ENCODE results near the gene OR51G1.
"Not testable (repeated sequence)": the region's sequence is repeated elsewhere in the genome, so short reads cannot be mapped to it uniquely, and the experiment has no call there.

OR51G1 gene, protein sequence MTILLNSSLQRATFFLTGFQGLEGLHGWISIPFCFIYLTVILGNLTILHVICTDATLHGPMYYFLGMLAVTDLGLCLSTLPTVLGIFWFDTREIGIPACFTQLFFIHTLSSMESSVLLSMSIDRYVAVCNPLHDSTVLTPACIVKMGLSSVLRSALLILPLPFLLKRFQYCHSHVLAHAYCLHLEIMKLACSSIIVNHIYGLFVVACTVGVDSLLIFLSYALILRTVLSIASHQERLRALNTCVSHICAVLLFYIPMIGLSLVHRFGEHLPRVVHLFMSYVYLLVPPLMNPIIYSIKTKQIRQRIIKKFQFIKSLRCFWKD

DNA sequence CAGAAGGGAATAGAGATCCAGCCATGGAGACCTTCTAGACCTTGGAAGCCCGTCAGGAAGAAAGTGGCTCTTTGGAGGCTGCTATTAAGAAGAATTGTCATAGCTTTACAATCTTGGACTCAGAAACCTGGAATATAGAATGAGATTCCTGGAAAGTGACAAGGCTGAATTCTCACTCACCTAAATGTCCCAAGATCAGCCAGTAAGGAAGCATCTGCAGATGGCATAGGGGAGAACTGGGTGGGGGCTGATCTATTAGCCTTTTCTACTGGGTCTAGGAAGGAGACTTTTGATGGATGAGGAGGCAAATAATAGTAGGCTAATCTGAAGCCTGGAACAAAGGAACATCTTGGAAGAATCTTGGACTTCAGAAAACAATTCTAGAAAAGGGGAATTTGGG is at the start of gene OR51G1:
OR51G1 (minus strand) TSS at position 101 of the 400 bp plus-strand sequence; CDS start at position 101, 0 bp downstream.
- DNase-seq = no peak

GRCh38 chr11:4962816-4963215 is 38.7 kb upstream of the OR51G1 start:
- DNase-seq = no peak

DNA sequence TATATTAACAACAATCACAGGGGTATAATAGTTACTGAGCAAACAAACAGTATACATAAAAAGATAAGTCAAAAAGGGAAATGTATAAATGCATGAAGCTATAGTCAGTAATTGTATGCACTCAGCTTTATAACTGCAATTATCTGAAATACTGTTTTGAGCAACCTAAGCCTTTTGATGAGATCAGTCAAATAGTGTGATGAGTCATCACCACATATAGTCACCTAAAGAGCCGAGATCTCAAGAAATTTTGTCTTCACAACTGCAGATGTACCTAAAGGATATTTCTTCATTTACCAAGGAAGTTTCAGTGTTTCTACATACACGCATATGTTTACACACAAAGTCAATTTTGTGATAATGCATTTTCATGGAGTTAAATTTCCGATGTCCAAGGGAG is 36.7 kb upstream of the OR51G1 start:
- DNase-seq = no peak

GRCh38 chr11:4957396-4957795 is 33.3 kb upstream of the OR51G1 start:
- DNase-seq = no peak

DNA sequence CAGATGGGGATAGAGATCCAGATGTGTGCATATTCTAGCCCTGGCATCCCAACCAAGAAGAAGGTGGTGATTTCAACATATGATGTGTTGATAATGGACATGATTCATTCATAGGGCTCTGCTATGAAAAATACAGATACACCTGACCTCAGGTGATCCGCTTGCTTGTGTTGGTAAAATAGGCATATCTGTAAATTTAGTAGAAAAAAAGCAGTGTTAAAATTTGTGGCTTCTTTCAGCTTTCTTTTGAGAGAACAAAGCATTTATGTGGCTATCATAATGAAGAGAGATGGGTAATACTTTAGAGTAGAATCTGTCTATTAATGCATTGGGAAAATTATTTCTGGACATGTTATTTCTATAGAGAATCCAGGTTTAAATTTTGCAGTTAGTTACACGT is 31.5 kb upstream of the OR51G1 start, which contains the start of gene OR51A2:
OR51A2 (minus strand) TSS at position 101 of the 400 bp plus-strand sequence; CDS start at position 101, 0 bp downstream.
- not testable (repeated sequence) for DNase-seq

DNA sequence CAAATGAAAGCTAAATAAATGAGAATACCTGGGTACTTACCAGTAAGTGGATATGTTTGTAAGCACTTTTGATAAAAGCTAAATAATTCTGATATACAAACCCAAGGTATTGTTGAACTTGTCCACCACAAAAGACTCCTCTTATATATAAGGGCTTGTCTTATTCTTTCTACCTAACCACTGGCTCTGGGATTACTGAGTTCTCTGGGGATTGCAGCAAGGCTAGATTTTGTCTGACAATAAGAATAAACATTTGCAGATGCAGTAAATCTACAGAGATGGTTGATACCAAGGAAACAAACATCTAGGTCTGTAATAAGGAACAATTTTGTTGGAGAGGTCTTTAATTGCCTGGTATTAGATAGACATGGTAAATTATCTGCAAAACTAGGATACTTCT is 23.4 kb upstream of the OR51G1 start, which contains the start of gene OR51A4:
OR51A4 (minus strand) TSS at position 101 of the 400 bp plus-strand sequence. CDS start 505 bp downstream, outside the sequence.
- no peak for DNase-seq

DNA sequence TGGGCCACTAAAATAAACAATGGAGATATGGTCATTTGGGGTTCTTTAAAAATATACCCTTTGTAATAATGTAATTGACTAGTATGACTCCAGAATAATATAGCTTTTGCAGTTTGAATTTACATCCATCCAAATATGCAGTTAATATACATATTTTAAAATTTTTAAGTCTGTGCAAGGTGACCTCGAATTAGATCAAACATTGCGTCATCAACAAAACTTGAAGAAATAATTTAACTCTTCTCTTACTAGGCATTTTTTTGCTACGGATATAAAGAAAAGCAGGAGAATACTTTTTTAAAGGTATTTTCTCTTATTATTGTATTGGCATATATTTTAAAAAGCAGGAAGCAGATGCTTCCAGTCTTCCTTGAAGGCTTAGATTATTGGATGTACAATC is 12.6 kb upstream of the OR51G1 start:
- DNase-seq = no peak

DNA sequence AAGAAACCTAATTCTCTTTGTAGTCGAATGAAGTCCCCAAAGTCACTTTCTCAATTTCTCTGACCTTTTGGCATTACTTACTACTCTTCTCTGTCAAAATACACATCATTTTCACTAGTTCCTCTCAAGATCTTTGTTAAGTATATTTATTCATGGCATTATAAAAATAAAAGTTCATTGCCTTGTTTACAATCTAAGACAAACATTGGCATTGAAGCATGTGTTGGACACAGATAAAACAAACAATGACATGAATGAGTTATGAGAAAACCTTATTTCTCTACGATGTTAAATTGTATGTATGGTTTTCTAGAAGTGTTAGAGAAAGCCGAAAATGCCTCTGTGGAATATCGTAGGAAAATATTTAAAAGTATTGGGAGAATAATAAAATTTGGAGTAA is 8.6 kb upstream of the OR51G1 start:
- DNase-seq = no peak

GRCh38 chr11:4926608-4927007 is 2.5 kb upstream of the OR51G1 start:
- no peak for DNase-seq

- no peak for DNase-seq
These were observed 1.8 kb downstream of the OR51G1 start for GRCh38 chr11:4922304-4922703.

- no peak for DNase-seq
These were observed 2.3 kb downstream of the OR51G1 start for GRCh38 chr11:4921796-4922195.

GRCh38 chr11:4919250-4919649 is 4.9 kb downstream of the OR51G1 start, which contains the start of gene OR51G2:
OR51G2 (minus strand) TSS chr11:4919350; CDS start chr11:4915663, 3,687 bp downstream.
- no peak for DNase-seq

- DNase-seq = no peak
These were observed 7.6 kb downstream of the OR51G1 start for GRCh38 chr11:4916581-4916980.

- no peak for DNase-seq
These were observed 20.7 kb downstream of the OR51G1 start, which contains the start of gene OR51A7 for GRCh38 chr11:4903484-4903883. OR51A7 (plus strand) TSS chr11:4903783; CDS start chr11:4907370, 3,587 bp downstream.

- DNase-seq = no peak
These were observed 32.0 kb downstream of the OR51G1 start for GRCh38 chr11:4891996-4892640.

DNA sequence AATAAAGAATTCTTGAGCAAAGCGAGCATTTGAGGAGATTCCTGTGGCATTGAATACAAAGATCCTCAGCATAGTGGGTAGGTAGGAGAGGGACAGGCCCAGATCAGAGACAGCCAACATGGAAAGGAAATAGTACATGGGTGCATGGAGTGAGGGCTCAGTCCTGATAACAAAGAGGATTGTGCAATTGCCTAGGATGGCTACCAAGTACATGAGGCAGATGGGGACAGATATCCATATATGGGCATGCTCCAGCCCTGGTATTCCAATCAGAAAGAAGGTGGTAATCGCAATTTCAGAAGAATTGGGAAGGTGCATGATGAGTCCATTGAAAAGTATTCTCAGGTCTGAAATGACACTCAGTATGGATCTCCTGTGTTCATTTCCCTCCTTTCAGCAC is 33.9 kb downstream of the OR51G1 start:
- no peak for DNase-seq

DNA sequence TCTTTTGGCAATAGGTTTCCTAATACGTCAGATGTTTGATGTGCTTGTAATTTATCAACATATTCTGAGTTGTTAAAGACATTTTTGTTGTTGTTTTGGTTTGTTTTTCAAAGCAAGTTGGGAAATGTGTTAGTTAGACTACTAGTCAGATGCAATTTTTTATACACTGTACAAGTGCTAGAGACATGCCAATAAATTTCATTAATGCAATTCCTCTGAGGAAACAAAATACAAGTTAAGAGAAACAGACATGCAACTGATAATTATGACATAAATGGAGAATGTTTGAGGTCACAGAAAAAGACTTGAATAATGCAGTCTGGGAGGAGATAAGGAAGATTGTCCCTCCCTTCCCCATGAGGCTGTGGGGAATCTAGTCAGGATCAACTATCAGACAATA is 36.5 kb downstream of the OR51G1 start:
- DNase-seq = no peak

DNA sequence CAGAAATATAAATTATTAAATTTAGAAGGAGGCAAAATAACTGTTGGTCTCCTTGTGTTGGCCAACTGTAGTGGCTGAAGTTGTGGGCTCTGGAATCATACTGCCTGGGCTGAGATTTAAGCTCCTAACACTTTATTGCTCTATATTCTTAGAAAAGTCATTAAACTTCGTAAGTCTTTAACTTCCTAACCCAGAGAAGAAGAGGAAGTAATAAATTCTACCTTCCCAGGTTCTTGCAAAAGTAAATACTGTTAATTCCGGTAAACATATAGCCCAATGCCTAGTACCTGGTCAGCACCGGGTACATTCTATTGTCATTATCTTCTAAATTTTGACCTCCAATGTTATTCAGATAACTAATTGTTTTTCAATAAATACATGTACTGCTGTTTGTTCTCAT is 38.0 kb downstream of the OR51G1 start:
- DNase-seq = no peak

DNA sequence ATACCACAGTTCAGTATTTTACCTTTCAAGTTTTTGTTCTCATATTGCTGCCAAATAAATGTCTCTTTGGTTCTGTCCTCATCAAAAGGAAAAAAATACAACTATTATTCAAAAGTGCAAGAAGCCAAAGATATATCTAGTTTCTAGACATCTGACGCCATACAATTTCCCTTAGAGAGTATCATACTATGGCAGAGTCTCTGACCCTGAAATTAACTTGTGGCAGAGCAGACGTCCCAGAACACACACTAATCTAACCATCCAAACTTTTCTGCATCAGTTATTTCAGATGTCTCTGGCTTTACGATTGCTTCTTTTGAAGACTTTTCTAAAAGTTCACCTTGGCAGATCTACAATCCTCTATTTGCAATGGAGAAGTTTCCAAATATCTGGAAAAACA is 39.8 kb downstream of the OR51G1 start:
- DNase-seq = no peak

DNA sequence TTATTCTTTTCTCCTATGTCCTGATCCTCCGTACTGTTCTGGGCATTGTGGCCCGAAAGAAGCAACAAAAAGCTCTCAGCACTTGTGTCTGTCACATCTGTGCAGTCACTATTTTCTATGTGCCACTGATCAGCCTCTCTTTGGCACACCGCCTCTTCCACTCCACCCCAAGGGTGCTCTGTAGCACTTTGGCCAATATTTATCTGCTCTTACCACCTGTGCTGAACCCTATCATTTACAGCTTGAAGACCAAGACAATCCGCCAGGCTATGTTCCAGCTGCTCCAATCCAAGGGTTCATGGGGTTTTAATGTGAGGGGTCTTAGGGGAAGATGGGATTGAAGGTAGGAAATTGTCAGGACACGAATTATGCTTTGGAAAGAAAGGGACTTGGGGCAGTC is 41.6 kb downstream of the OR51G1 start:
- DNase-seq = no peak

GRCh38 chr11:4881860-4882500 is 42.2 kb downstream of the OR51G1 start, which contains the start of gene OR51T1:
OR51T1 (plus strand) TSS chr11:4881900; CDS start chr11:4881900, 0 bp downstream.
- DNase-seq = no peak

- DNase-seq = no peak
These were observed 43.0 kb downstream of the OR51G1 start for GRCh38 chr11:4881188-4881587.

Data from islet precursor cell (in vitro differentiated cells).